OCI-LY1 (cell line): ENCODE results near the gene GOLIM4.

ENCODE experiments used
- H2AFZ ChIP-seq: fragments of 200-600 bp; sonication (generic), shearing (Covaris generic); 2 replicates; pipeline ENCODE4 v1.6.0; 2014; ENCODE audit warnings: antibody characterized with exemption, mild to moderate bottlenecking, low read length
- H3F3A ChIP-seq: fragments of 200-600 bp; sonication (generic), shearing (Covaris generic); 2 replicates; pipeline ENCODE4 v1.6.0; 2014; ENCODE audit warnings: mild to moderate bottlenecking, antibody characterized with exemption, low read length, moderate library complexity; ENCODE audit not compliant: insufficient read depth
- H3K27ac ChIP-seq: fragments of 200-600 bp; sonication (generic); 2 replicates; pipeline ENCODE4 v1.5.1; 2014; ENCODE audit warnings: low read length, mixed run types, mild to moderate bottlenecking, low read depth; ENCODE audit not compliant: poor library complexity, severe bottlenecking
- H3K27me3 ChIP-seq: fragments of 200-600 bp; sonication (generic); 2 replicates; pipeline ENCODE4 v1.6.0; 2014; ENCODE audit warnings: antibody characterized with exemption, mild to moderate bottlenecking, low read length, moderate library complexity; ENCODE audit not compliant: insufficient read depth
- H3K36me3 ChIP-seq: fragments of 200-600 bp; sonication (generic); 2 replicates; pipeline ENCODE4 v1.6.1; 2014; ENCODE audit warnings: mild to moderate bottlenecking, antibody characterized with exemption, low read length, moderate library complexity, mixed read lengths; ENCODE audit not compliant: insufficient read depth
- H3K4me1 ChIP-seq: fragments of 200-600 bp; sonication (generic); 2 replicates; pipeline ENCODE4 v1.5.1; 2014; ENCODE audit warnings: mild to moderate bottlenecking, low read length, moderate library complexity; ENCODE audit not compliant: insufficient read depth, severe bottlenecking
- H3K4me2 ChIP-seq: fragments of 200-600 bp; sonication (generic), shearing (Covaris generic); 2 replicates; pipeline ENCODE4 v1.6.1; 2014; ENCODE audit warnings: low read length
- H3K4me3 ChIP-seq: fragments of 200-600 bp; sonication (generic); 2 replicates; pipeline ENCODE4 v1.5.1; 2014; ENCODE audit warnings: low read length, low read depth, mild to moderate bottlenecking, mixed read lengths; ENCODE audit not compliant: poor library complexity, severe bottlenecking
- H3K79me2 ChIP-seq: fragments of 200-600 bp; shearing (Covaris generic); 2 replicates; pipeline ENCODE4 v1.6.1; 2016; ENCODE audit warnings: mixed run types, low read length, mixed read lengths; ENCODE audit not compliant: insufficient read depth
- H3K9ac ChIP-seq: fragments of 200-600 bp; sonication (generic), shearing (Covaris generic); 2 replicates; pipeline ENCODE4 v1.6.1; 2014; ENCODE audit warnings: mild to moderate bottlenecking, low read length, mixed read lengths
- H3K9me2 ChIP-seq: fragments of 200-600 bp; sonication (generic), shearing (Covaris generic); 2 replicates; pipeline ENCODE4 v1.6.1; 2014; ENCODE audit warnings: low read depth, mild to moderate bottlenecking, low read length, mixed read lengths
- H3K9me3 ChIP-seq: fragments of 200-600 bp; shearing (Covaris generic); 2 replicates; pipeline ENCODE4 v1.6.1; 2014; ENCODE audit warnings: low read length, mixed read lengths
- H4K20me1 ChIP-seq: fragments of 200-600 bp; sonication (generic), shearing (Covaris generic); 2 replicates; pipeline ENCODE4 v1.6.0; 2016; ENCODE audit warnings: mild to moderate bottlenecking, low read length; ENCODE audit not compliant: insufficient read depth
- CTCF ChIP-seq: fragments of 200-600 bp; sonication (generic), shearing (Covaris generic); IDR thresholded peaks from 2 replicates; pipeline ENCODE4 v1.5.1; 2017; ENCODE audit warnings: mild to moderate bottlenecking, antibody characterized with exemption, low read length, moderate library complexity, mixed read lengths
- EZH2 ChIP-seq: fragments of 200-600 bp; sonication (generic), shearing (Covaris generic); IDR thresholded peaks from 2 replicates; pipeline ENCODE4 v1.8.0; 2017; ENCODE audit warnings: borderline replicate concordance, mixed run types, mild to moderate bottlenecking, antibody characterized with exemption, low read length, moderate library complexity, mixed read lengths

The GOLIM4 gene

GRCh38 chr3:168094877-168095610 lies 680 bp downstream of the GOLIM4 start:
- peaks cover 4% of the 10 kb centered on the region; the same call in 1 of the 2 replicates for H3F3A ChIP-seq
- H3K4me3 ChIP-seq = peak overlapping the region; percentile 72
- H3K9me2 ChIP-seq = no peaks in the 10 kb centered on the region
- H3K27ac ChIP-seq = peak overlapping the region; percentile 71
- no peaks in the 10 kb centered on the region for H3K36me3 ChIP-seq
- H3K27me3 ChIP-seq = no peaks in the 10 kb centered on the region
- H3K4me2 ChIP-seq = peak overlapping the region; percentile 69
- H3K9me3 ChIP-seq = no peaks in the 10 kb centered on the region
- H3K4me1 ChIP-seq = peaks cover 52% of the 10 kb centered on the region
- H2AFZ ChIP-seq = no peak overlapping the region
- H4K20me1 ChIP-seq = no peaks in the 10 kb centered on the region
- H3K79me2 ChIP-seq = peaks cover 44% of the 10 kb centered on the region
- peak; percentile 44; the same call in 1 of the 2 replicates for TF ChIP-seq CTCF
- no peak for TF ChIP-seq EZH2
- H3K9ac ChIP-seq = peak overlapping the region; percentile 74

DNA sequence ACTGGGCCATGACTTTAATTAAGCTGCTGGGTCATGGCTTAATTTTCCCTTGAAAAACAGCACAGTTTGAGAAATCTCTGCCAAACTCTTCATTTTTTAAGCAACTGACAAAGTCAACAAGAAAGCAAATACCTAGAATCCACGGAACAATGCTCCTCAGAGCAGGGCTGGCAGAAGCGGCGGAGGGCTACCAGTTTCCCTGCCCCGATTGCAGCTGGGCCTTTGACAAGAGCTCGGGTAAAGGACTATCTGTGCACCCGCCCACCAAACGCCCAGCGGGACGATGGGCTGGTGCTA lies 1.2 kb downstream of the GOLIM4 start:
- Histone ChIP-seq H3K4me2 (peak overlapping the region; percentile 69), H3K9me3 (no peaks in the 10 kb centered on the region), H3F3A (peaks cover 4% of the 10 kb centered on the region; the same call in 1 of the 2 replicates), H3K27ac (peak overlapping the region; percentile 71), H4K20me1 (no peaks in the 10 kb centered on the region), H3K36me3 (no peaks in the 10 kb centered on the region), H3K9ac (peak overlapping the region; percentile 74), H3K4me1 (peaks cover 57% of the 10 kb centered on the region), H3K4me3 (peak overlapping the region; percentile 72), H3K27me3 (no peaks in the 10 kb centered on the region), H3K9me2 (no peaks in the 10 kb centered on the region), H2AFZ (no peak overlapping the region), H3K79me2 (peaks cover 46% of the 10 kb centered on the region)
- no peak for TF ChIP-seq CTCF
- TF ChIP-seq EZH2 = no peak

- Histone ChIP-seq H3K9ac (peak overlapping the region; percentile 74), H2AFZ (no peak overlapping the region), H3K79me2 (peaks cover 53% of the 10 kb centered on the region), H3K4me2 (peak overlapping the region; percentile 69), H3K9me3 (no peaks in the 10 kb centered on the region), H3K9me2 (no peaks in the 10 kb centered on the region), H3K4me1 (peaks cover 65% of the 10 kb centered on the region), H3K27ac (peak overlapping the region; percentile 71), H3K36me3 (no peaks in the 10 kb centered on the region), H4K20me1 (no peaks in the 10 kb centered on the region), H3K27me3 (no peaks in the 10 kb centered on the region), H3K4me3 (peak overlapping the region; percentile 72), H3F3A (peaks cover 10% of the 10 kb centered on the region; the same call in 1 of the 2 replicates)
- no peak for TF ChIP-seq EZH2
- TF ChIP-seq CTCF = no peak
Measured at GRCh38 chr3:168093790-168094189, 1.9 kb downstream of the GOLIM4 start.
